HepG2 (cell line): Measurements from ENCODE around the gene LRPPRC. TPM values are rescaled to one million over a fixed set of nuclear protein-coding genes. Genes with fewer than 3 reads are reported as not detected.

Source experiments
- ATAC-seq: fragments of 200-7000 bp; cut with Tn5 transposase; 3 replicates; pipeline ENCODE4 v1.9.1; 2020; ENCODE audit warnings: mild to moderate bottlenecking, moderate library complexity
- BruUV-seq: library from RNA; stranded (reverse); fragments of 400-500 nt; replicated peaks from 2 replicates; lab custom pipeline; 2021; lab: Mats Ljungman, UMichigan
- CTCF ChIA-PET: fragments of 300-600 bp; formaldehyde crosslinking; extraction: SDS; loops from one replicate; lab custom pipeline; 2021; ENCODE audit warnings: low total read pairs, inconsistent platforms, low intra/inter-chr PET ratio; lab: Yijun Ruan, JAX
- POLR2A ChIA-PET: fragments of 350-600 bp; sonication (Branson Sonifier 250); formaldehyde crosslinking; loops from one replicate; lab custom pipeline; 2020; ENCODE audit warnings: antibody characterized with exemption, inconsistent platforms; lab: Yijun Ruan, JAX
- DNase-seq: peaks from one replicate; pipeline ENCODE4 v3.0.0-alpha.2; 2015; ENCODE audit warnings: low spot score
- FAIRE-seq: peaks from 3 replicates; lab custom pipeline; 2011; peaks lifted over from hg19 to GRCh38; lab: Jason Lieb, UNC
- H2AFZ ChIP-seq: one replicate; pipeline ENCODE4 v1.6.1; 2011; ENCODE audit warnings: low read length, inconsistent platforms
- H3K27ac ChIP-seq: fragments of 300-600 bp; 3 replicates; pipeline ENCODE4 v1.8.0; 2011; ENCODE audit warnings: mixed run types, mild to moderate bottlenecking, mixed read lengths, low read length, inconsistent platforms; ENCODE audit not compliant: insufficient read depth; ENCODE audit errors: extremely low read length
- H3K27me3 ChIP-seq, 2 experiments: fragments of 200-600 bp in 1 of 2; 2 replicates in 1 of 2; 3 replicates in 1 of 2; pipeline versions ENCODE4 v1.6.0 to v1.8.0; 2011; ENCODE audit warnings: low read length in 2 of 2, mild to moderate bottlenecking in 2 of 2, moderate library complexity in 2 of 2, inconsistent platforms in 1 of 2; ENCODE audit not compliant: insufficient read depth in 2 of 2, control insufficient read depth in 1 of 2
- H3K36me3 ChIP-seq, 2 experiments: fragments of 200-600 bp in 1 of 2; replicated peaks in 1 of 2; 2 replicates in 1 of 2; 3 replicates in 1 of 2; pipeline versions ENCODE4 v1.5.1 to v1.8.0; 2011; ENCODE audit warnings: low read length in 2 of 2, inconsistent platforms in 1 of 2; ENCODE audit not compliant: insufficient read depth in 2 of 2, control insufficient read depth in 1 of 2
- H3K4me1 ChIP-seq: 2 replicates; pipeline ENCODE4 v1.5.1; 2012; ENCODE audit warnings: low read length, inconsistent platforms; ENCODE audit not compliant: insufficient read depth
- H3K4me2 ChIP-seq: 2 replicates; pipeline ENCODE4 v1.6.0; 2011; ENCODE audit warnings: low read depth, low read length, inconsistent platforms
- H3K4me3 ChIP-seq, 3 experiments: fragments of 200-600 bp in 1 of 3; sonication (generic), shearing (Covaris generic) in 1 of 3; replicated peaks in 1 of 3; 2 replicates each; pipeline ENCODE4 v1.5.1; 2011 to 2016; ENCODE audit warnings: low read length in 3 of 3, inconsistent platforms in 2 of 3, low read depth in 2 of 3, mild to moderate bottlenecking in 2 of 3, control low read depth in 1 of 3, mixed read lengths in 1 of 3; ENCODE audit not compliant: insufficient read depth in 1 of 3
- H3K79me2 ChIP-seq: one replicate; pipeline ENCODE4 v1.6.1; 2011; ENCODE audit warnings: low read length, inconsistent platforms; ENCODE audit not compliant: insufficient read depth
- H3K9ac ChIP-seq: 2 replicates; pipeline ENCODE4 v1.6.0; 2011; ENCODE audit warnings: mild to moderate bottlenecking, low read depth, low read length, inconsistent platforms; ENCODE audit not compliant: insufficient read depth
- H3K9me3 ChIP-seq: 2 replicates; pipeline ENCODE4 v1.5.1; 2012; ENCODE audit warnings: mild to moderate bottlenecking, low read length
- H4K20me1 ChIP-seq: 2 replicates; pipeline ENCODE4 v1.6.0; 2011; ENCODE audit warnings: inconsistent platforms, mild to moderate bottlenecking, low read length, moderate library complexity; ENCODE audit not compliant: insufficient read depth
- ASH2L ChIP-seq: fragments of 300-600, 200-600 bp; sonication (generic); IDR thresholded peaks from 2 replicates; pipeline ENCODE4 v1.7.0; 2017; ENCODE audit warnings: low read depth, mild to moderate bottlenecking, moderate library complexity, mixed read lengths, low read length; ENCODE audit not compliant: insufficient read length
- BRCA1 ChIP-seq: sonication (generic); formaldehyde crosslinking; IDR thresholded peaks from 2 replicates; pipeline ENCODE4 v1.4.0; 2020; ENCODE audit warnings: missing genetic modification reagents
- CEBPG ChIP-seq: IDR thresholded peaks from 2 replicates; pipeline ENCODE4 v1.6.1; 2016
- E2F1 ChIP-seq: sonication (generic); formaldehyde crosslinking; IDR thresholded peaks from 2 replicates; pipeline ENCODE4 v1.5.0; 2020; ENCODE audit warnings: missing genetic modification reagents
- MAFK ChIP-seq, 2 experiments: IDR thresholded peaks in 1 of 2; conservative IDR thresholded peaks in 1 of 2; 2 replicates each; pipeline ENCODE4 v1.6.1; 2011; ENCODE audit warnings: improper control_type of control experiment in 2 of 2, low read length in 2 of 2
- MBD4 ChIP-seq: IDR thresholded peaks from 2 replicates; pipeline ENCODE4 v1.6.1; 2012; ENCODE audit warnings: low read length, inconsistent platforms, borderline replicate concordance
- MEF2D ChIP-seq: sonication (generic); formaldehyde crosslinking; IDR thresholded peaks from 2 replicates; pipeline ENCODE4 v1.5.1; 2020; ENCODE audit warnings: mild to moderate bottlenecking, missing genetic modification reagents
- MXD4 ChIP-seq: IDR thresholded peaks from 2 replicates; pipeline ENCODE4 v1.6.1; 2016; ENCODE audit warnings: mild to moderate bottlenecking, missing biosample characterization, missing genetic modification reagents
- NKX3-1 ChIP-seq: sonication (generic); formaldehyde crosslinking; IDR thresholded peaks from 2 replicates; pipeline ENCODE4 v1.5.0; 2020; ENCODE audit warnings: missing genetic modification reagents
- NR3C1 ChIP-seq: sonication (generic); formaldehyde crosslinking; IDR thresholded peaks from 2 replicates; pipeline ENCODE4 v1.4.0; 2020; ENCODE audit warnings: missing genetic modification reagents
- PAF1 ChIP-seq: IDR thresholded peaks from 2 replicates; pipeline ENCODE4 v1.6.1; 2016; ENCODE audit warnings: missing genetic modification reagents, missing compliant biosample characterization
- RCOR2 ChIP-seq: IDR thresholded peaks from 2 replicates; pipeline ENCODE4 v1.6.1; 2016; ENCODE audit warnings: missing biosample characterization, missing genetic modification reagents
- SMAD3 ChIP-seq: sonication (generic); formaldehyde crosslinking; IDR thresholded peaks from 2 replicates; pipeline ENCODE4 v1.4.0; 2020; ENCODE audit warnings: missing genetic modification reagents
- SOX5 ChIP-seq: IDR thresholded peaks from 2 replicates; pipeline ENCODE4 v1.6.1; 2016; ENCODE audit warnings: borderline replicate concordance
- ZNF891 ChIP-seq: sonication (generic); formaldehyde crosslinking; IDR thresholded peaks from 2 replicates; pipeline ENCODE4 v1.5.0; 2020; ENCODE audit warnings: mild to moderate bottlenecking, missing genetic modification reagents
- WGBS: methylation state at CpG from one replicate; pipeline ENCODE4 v1.1.6; 2017; ENCODE audit warnings: low lambda C conversion rate; 5-methylcytosine and 5-hydroxymethylcytosine counted together
- in situ Hi-C: cut with HindIII; loops from 2 replicates; pipeline ENCODE4 v1.10.0; 2017; ENCODE audit warnings: low pct_unique_long_range_greater_than_20kb; ENCODE audit not compliant: extremely low pct_ligation_motif_present
- intact Hi-C: fragments of 100-400 bp; cut with micrococcal nuclease; formaldehyde crosslinking; loops from one replicate; pipeline ENCODE4 v1.10.0; 2022; ENCODE audit not compliant: unreplicated experiment
- polyA plus RNA-seq, 8 experiments: library from polyadenylated mRNA; depleted of rRNA in 3 of 8; stranded (reverse) in 7 of 8; unstranded in 1 of 8; fragments of >200 nt; fragmentation: Illumina TruSeq in 4 of 8; extraction: Trizol in 4 of 8; gene quantifications; 2 replicates each; pipeline versions ENCODE4 v1.2.1 to v1.2.3, GENCODE V29; 2011 to 2016; ENCODE audit warnings: low read depth in 4 of 8, missing spikeins in 1 of 8, mixed read lengths in 1 of 8; ENCODE audit not compliant: insufficient read depth in 1 of 8
- total RNA-seq, 5 experiments: library from RNA; depleted of rRNA; stranded (reverse); fragments of >200 nt; fragmentation: Illumina TruSeq; extraction: Trizol; gene quantifications; 2 replicates each; pipeline ENCODE4 v1.2.3, GENCODE V29; 2016; ENCODE audit warnings: low read depth in 1 of 5
- TF ChIP-seq, protein P1 (sequence below): sonication (generic); formaldehyde crosslinking; IDR thresholded peaks from 2 replicates; pipeline ENCODE4 v1.8.1; 2023; ENCODE audit warnings: mild to moderate bottlenecking, missing genetic modification reagents, borderline replicate concordance
- TF ChIP-seq, protein P2 (sequence below): sonication (generic); formaldehyde crosslinking; IDR thresholded peaks from 2 replicates; pipeline ENCODE4 v1.5.1; 2020; ENCODE audit warnings: mild to moderate bottlenecking, moderate library complexity, missing genetic modification reagents
- TF ChIP-seq, protein P3 (sequence below): sonication (generic); formaldehyde crosslinking; conservative IDR thresholded peaks from 2 replicates; pipeline ENCODE4 v1.4.0; 2020; ENCODE audit warnings: mild to moderate bottlenecking, missing genetic modification reagents, moderate library complexity

Gene LRPPRC
- total and polyA plus RNA-seq, 2 of the 13 experiments (the other 11 are each of a cell fraction or from before 2014, with no cell fraction given) = 117 to 167 TPM

- intact Hi-C loops = no loop called here
- Histone ChIP-seq H3K79me2 (no peaks in the 10 kb centered on the region), H3K27ac (no peak overlapping the region), H3K36me3 (no peaks in the 10 kb centered on the region), H3K4me2 (no peak overlapping the region), H3K4me3 (no peak overlapping the region), H4K20me1 (no peaks in the 10 kb centered on the region), H2AFZ (no peak overlapping the region), H3K9ac (no peak overlapping the region), H3K4me1 (no peaks in the 10 kb centered on the region), H3K27me3 (no peaks in the 10 kb centered on the region; a peak in 2 of 5 replicates), H3K9me3 (no peaks in the 10 kb centered on the region)
- in situ Hi-C loops = no loop called here
- 41% methylated on average over 3 of the region's 3 CpGs for WGBS
- no peak for ATAC-seq
- ChIA-PET CTCF (no interaction called here), POLR2A (no interaction called here)
- no TSS peak for BruUV-seq
- DNase-seq = no peak
- FAIRE-seq = no peak
- TF ChIP-seq, protein P1, sequence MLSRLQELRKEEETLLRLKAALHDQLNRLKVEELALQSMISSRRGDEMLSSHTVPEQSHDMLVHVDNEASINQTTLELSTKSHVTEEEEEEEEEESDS (CRISPR knock-in tag) = no peak
- no peak for TF ChIP-seq ZNF891 (CRISPR knock-in tag)
- no peak for TF ChIP-seq MBD4
- no peak for TF ChIP-seq NKX3-1 (CRISPR knock-in tag)
- TF ChIP-seq ASH2L = no peak
- TF ChIP-seq CEBPG = no peak
- TF ChIP-seq MEF2D (CRISPR knock-in tag) = no peak
- TF ChIP-seq PAF1 = no peak
- no peak for TF ChIP-seq MAFK (conservative IDR thresholded peaks at IDR 0.05 in 1 of 2, IDR thresholded peaks at IDR 0.05 in 1 of 2; ENCODE audit: low read length in 2 of 2)
- no peak for TF ChIP-seq RCOR2 (CRISPR knock-in tag)
- TF ChIP-seq, protein P2, sequence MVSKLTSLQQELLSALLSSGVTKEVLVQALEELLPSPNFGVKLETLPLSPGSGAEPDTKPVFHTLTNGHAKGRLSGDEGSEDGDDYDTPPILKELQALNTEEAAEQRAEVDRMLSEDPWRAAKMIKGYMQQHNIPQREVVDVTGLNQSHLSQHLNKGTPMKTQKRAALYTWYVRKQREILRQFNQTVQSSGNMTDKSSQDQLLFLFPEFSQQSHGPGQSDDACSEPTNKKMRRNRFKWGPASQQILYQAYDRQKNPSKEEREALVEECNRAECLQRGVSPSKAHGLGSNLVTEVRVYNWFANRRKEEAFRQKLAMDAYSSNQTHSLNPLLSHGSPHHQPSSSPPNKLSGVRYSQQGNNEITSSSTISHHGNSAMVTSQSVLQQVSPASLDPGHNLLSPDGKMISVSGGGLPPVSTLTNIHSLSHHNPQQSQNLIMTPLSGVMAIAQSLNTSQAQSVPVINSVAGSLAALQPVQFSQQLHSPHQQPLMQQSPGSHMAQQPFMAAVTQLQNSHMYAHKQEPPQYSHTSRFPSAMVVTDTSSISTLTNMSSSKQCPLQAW (CRISPR knock-in tag) = no peak
- no peak for TF ChIP-seq SMAD3 (CRISPR knock-in tag)
- TF ChIP-seq E2F1 (CRISPR knock-in tag) = no peak
- no peak for TF ChIP-seq NR3C1 (CRISPR knock-in tag)
- no peak for TF ChIP-seq MXD4 (CRISPR knock-in tag)
- no peak for TF ChIP-seq BRCA1 (CRISPR knock-in tag)
- TF ChIP-seq, protein P3, sequence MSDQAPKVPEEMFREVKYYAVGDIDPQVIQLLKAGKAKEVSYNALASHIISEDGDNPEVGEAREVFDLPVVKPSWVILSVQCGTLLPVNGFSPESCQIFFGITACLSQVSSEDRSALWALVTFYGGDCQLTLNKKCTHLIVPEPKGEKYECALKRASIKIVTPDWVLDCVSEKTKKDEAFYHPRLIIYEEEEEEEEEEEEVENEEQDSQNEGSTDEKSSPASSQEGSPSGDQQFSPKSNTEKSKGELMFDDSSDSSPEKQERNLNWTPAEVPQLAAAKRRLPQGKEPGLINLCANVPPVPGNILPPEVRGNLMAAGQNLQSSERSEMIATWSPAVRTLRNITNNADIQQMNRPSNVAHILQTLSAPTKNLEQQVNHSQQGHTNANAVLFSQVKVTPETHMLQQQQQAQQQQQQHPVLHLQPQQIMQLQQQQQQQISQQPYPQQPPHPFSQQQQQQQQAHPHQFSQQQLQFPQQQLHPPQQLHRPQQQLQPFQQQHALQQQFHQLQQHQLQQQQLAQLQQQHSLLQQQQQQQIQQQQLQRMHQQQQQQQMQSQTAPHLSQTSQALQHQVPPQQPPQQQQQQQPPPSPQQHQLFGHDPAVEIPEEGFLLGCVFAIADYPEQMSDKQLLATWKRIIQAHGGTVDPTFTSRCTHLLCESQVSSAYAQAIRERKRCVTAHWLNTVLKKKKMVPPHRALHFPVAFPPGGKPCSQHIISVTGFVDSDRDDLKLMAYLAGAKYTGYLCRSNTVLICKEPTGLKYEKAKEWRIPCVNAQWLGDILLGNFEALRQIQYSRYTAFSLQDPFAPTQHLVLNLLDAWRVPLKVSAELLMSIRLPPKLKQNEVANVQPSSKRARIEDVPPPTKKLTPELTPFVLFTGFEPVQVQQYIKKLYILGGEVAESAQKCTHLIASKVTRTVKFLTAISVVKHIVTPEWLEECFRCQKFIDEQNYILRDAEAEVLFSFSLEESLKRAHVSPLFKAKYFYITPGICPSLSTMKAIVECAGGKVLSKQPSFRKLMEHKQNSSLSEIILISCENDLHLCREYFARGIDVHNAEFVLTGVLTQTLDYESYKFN (CRISPR knock-in tag) = no peak
- no peak for TF ChIP-seq SOX5 (CRISPR knock-in tag)
Measured at GRCh38 chr2:44004735-44005602, 9.2 kb upstream of the LRPPRC start.
